Colonic mucosa (tissue), 4 donors: ENCODE data around the gene STIM1. TPM values are rescaled to one million over a fixed set of nuclear protein-coding genes. Genes with fewer than 3 reads are reported as not detected.
"Not testable (repeated sequence)": the region's sequence is repeated elsewhere in the genome, so short reads cannot be mapped to it uniquely, and the experiment has no call there.

Experiments used
- DNase-seq: peaks from one replicate; pipeline ENCODE4 v3.0.0-alpha.2; 2020
- H3K27ac ChIP-seq: fragments of 200-600 bp; one replicate; pipeline ENCODE4 v1.8.0; 2021
- H3K27me3 ChIP-seq: fragments of 200-600 bp; one replicate; pipeline ENCODE4 v1.8.0; 2021
- H3K36me3 ChIP-seq: fragments of 200-600 bp; one replicate; pipeline ENCODE4 v1.8.0; 2021
- H3K4me1 ChIP-seq: fragments of 200-600 bp; one replicate; pipeline ENCODE4 v1.8.0; 2021; ENCODE audit warnings: mild to moderate bottlenecking
- H3K4me3 ChIP-seq: fragments of 200-600 bp; one replicate; pipeline ENCODE4 v1.8.0; 2021
- H3K9ac ChIP-seq, 2 donors: one replicate each; pipeline ENCODE4 v1.7.0; 2013; ENCODE audit warnings: control low read depth in 2 of 2, low read depth in 2 of 2, low read length in 2 of 2
- H3K9me3 ChIP-seq: fragments of 200-600 bp; one replicate; pipeline ENCODE4 v1.8.0; 2021
- CTCF ChIP-seq: fragments of 200-600 bp; IDR thresholded peaks from one replicate; pipeline ENCODE4 v1.8.0; 2022; ENCODE audit warnings: antibody characterized with exemption, mild to moderate bottlenecking
- intact Hi-C: fragments of 100-400 bp; cut with DNase I; formaldehyde crosslinking; loops from one replicate; pipeline ENCODE4 v1.14.1; 2022
- total RNA-seq, 2 donors: library from RNA; stranded (reverse); fragmentation: NEBNext Ultra II Directional in 1 of 2; extraction: Animal tissue kit (Norgen Biotek cat#: 25700) in 1 of 2; gene quantifications; one replicate each; pipeline ENCODE4 v1.2.1, GENCODE V29; 2021
- donor health status: healthy.
- donor health status: DM: no; HTN: no; CAD: no.
- donor health status: DM: no; HTN: no; CAD: no.

The STIM1 gene
- total RNA-seq, 2 donors from 2014 or later: 39.1 to 56.8 TPM

GRCh38 chr11:3891751-3892150 is 36.3 kb downstream of the STIM1 start:
- Histone ChIP-seq H3K27me3 (no peaks in the 10 kb centered on the region), H3K4me1 (peaks cover 8% of the 10 kb centered on the region), H3K36me3 (no peaks in the 10 kb centered on the region), H3K27ac (no peak overlapping the region), H3K9ac (no peak overlapping the region), H3K9me3 (no peaks in the 10 kb centered on the region), H3K4me3 (no peak overlapping the region)
- intact Hi-C loops: no loop called here
- DNase-seq: no peak
- no peak for TF ChIP-seq CTCF

- DNase-seq: no peak
- H3K27me3 ChIP-seq: no peaks in the 10 kb centered on the region
- H3K4me3 ChIP-seq: no peak overlapping the region
- H3K9ac ChIP-seq: no peak overlapping the region
- H3K9me3 ChIP-seq: no peaks in the 10 kb centered on the region
- no peak overlapping the region for H3K27ac ChIP-seq
- intact Hi-C loops: no loop called here
- peaks cover 8% of the 10 kb centered on the region for H3K4me1 ChIP-seq
- H3K36me3 ChIP-seq: no peaks in the 10 kb centered on the region
- no peak for TF ChIP-seq CTCF
Measured at GRCh38 chr11:3892156-3892555, 36.7 kb downstream of the STIM1 start.

- no peak overlapping the region for H3K4me3 ChIP-seq
Measured at GRCh38 chr11:3893311-3893710, 37.8 kb downstream of the STIM1 start.

GRCh38 chr11:3894128-3894731 is 38.8 kb downstream of the STIM1 start:
- intact Hi-C loops: no loop called here
- H3K4me1 ChIP-seq: peaks cover 8% of the 10 kb centered on the region
- H3K27ac ChIP-seq: peak overlapping the region; percentile 33
- no peaks in the 10 kb centered on the region for H3K9me3 ChIP-seq
- H3K4me3 ChIP-seq: no peak overlapping the region
- H3K36me3 ChIP-seq: no peaks in the 10 kb centered on the region
- H3K9ac ChIP-seq: no peak overlapping the region
- no peaks in the 10 kb centered on the region for H3K27me3 ChIP-seq
- TF ChIP-seq CTCF: no peak
- DNase-seq: no peak

More at GRCh38 chr11:3893311-3893710, 37.8 kb downstream of the STIM1 start:
- intact Hi-C loops: no loop called here
- no peak for DNase-seq
- Histone ChIP-seq H3K27ac (no peak overlapping the region), H3K9ac (no peak overlapping the region), H3K4me1 (peaks cover 8% of the 10 kb centered on the region), H3K36me3 (no peaks in the 10 kb centered on the region), H3K27me3 (no peaks in the 10 kb centered on the region), H3K9me3 (no peaks in the 10 kb centered on the region)
- no peak for TF ChIP-seq CTCF

GRCh38 chr11:3896644-3897043 is 41.2 kb downstream of the STIM1 start:
- DNase-seq: no peak
- intact Hi-C loops: no loop called here
- H3K4me3 ChIP-seq: no peak overlapping the region
- H3K27ac ChIP-seq: no peak overlapping the region
- no peaks in the 10 kb centered on the region for H3K9me3 ChIP-seq
- no peaks in the 10 kb centered on the region for H3K27me3 ChIP-seq
- H3K4me1 ChIP-seq: peaks cover 8% of the 10 kb centered on the region
- H3K36me3 ChIP-seq: no peaks in the 10 kb centered on the region
- no peak overlapping the region for H3K9ac ChIP-seq
- no peak for TF ChIP-seq CTCF

- peaks cover 16% of the 10 kb centered on the region for H3K4me1 ChIP-seq
- H3K9me3 ChIP-seq, H3K27ac ChIP-seq, H3K36me3 ChIP-seq, H3K27me3 ChIP-seq, DNase-seq, intact Hi-C loops, H3K9ac ChIP-seq, H3K4me3 ChIP-seq: not testable (repeated sequence)
Measured at GRCh38 chr11:3900230-3900629, 44.8 kb downstream of the STIM1 start.
